Neural cell (in vitro differentiated cells): ENCODE data around the gene TXNIP. TPM values are rescaled to one million over a fixed set of nuclear protein-coding genes. Genes with fewer than 3 reads are reported as not detected.

ENCODE experiments used
- H2AFZ ChIP-seq: fragments of 200-600, 300-800 bp; sonication (generic), shearing (Covaris generic); 2 replicates; pipeline ENCODE4 v1.6.0; 2014; ENCODE audit warnings: low read depth, mild to moderate bottlenecking, antibody characterized with exemption, low read length, moderate library complexity
- H3F3A ChIP-seq: fragments of 200-600 bp; shearing (Covaris generic); 2 replicates; pipeline ENCODE4 v1.6.1; 2016; ENCODE audit warnings: mild to moderate bottlenecking, moderate library complexity, mixed read lengths, antibody characterized with exemption, low read length; ENCODE audit not compliant: insufficient read depth, poor library complexity, severe bottlenecking
- H3K27ac ChIP-seq: fragments of 200-600, 300-800 bp; sonication (generic), shearing (Covaris generic); 2 replicates; pipeline ENCODE4 v1.5.1; 2014; ENCODE audit warnings: mild to moderate bottlenecking, low read length, moderate library complexity
- H3K27me3 ChIP-seq: fragments of 300-800, 200-600 bp; sonication (generic), shearing (Covaris generic); 2 replicates; pipeline ENCODE4 v1.6.0; 2014; ENCODE audit warnings: mild to moderate bottlenecking, low read depth, low read length, moderate library complexity; ENCODE audit not compliant: insufficient read depth
- H3K36me3 ChIP-seq: fragments of 300-800, 200-600 bp; sonication (generic), shearing (Covaris generic); 2 replicates; pipeline ENCODE4 v1.5.1; 2014; ENCODE audit warnings: mild to moderate bottlenecking, antibody characterized with exemption, low read length, moderate library complexity; ENCODE audit not compliant: insufficient read depth
- H3K4me2 ChIP-seq: fragments of 300-800, 200-600 bp; sonication (generic), shearing (Covaris generic); 2 replicates; pipeline ENCODE4 v1.6.0; 2014; ENCODE audit warnings: mild to moderate bottlenecking, low read length
- H3K4me3 ChIP-seq: fragments of 300-800, 200-600 bp; sonication (generic), shearing (Covaris generic); 2 replicates; pipeline ENCODE4 v1.5.1; 2014; ENCODE audit warnings: mild to moderate bottlenecking, low read length, moderate library complexity
- H3K79me2 ChIP-seq: fragments of 200-600 bp; shearing (Covaris generic); replicated peaks from 2 replicates; pipeline ENCODE4 v1.6.0; 2014; ENCODE audit warnings: mild to moderate bottlenecking, low read length, moderate library complexity; ENCODE audit not compliant: insufficient read depth
- H3K9ac ChIP-seq: fragments of 300-800, 200-600 bp; sonication (generic), shearing (Covaris generic); 2 replicates; pipeline ENCODE4 v1.6.1; 2016; ENCODE audit warnings: mild to moderate bottlenecking, low read length, mixed read lengths
- H3K9me2 ChIP-seq: fragments of 200-600 bp; shearing (Covaris generic); 2 replicates; pipeline ENCODE4 v1.6.1; 2016; ENCODE audit warnings: mild to moderate bottlenecking, low read length, mixed read lengths; ENCODE audit not compliant: insufficient read depth
- H3K9me3 ChIP-seq: fragments of 200-600, 300-800 bp; sonication (generic), shearing (Covaris generic); 2 replicates; pipeline ENCODE4 v1.6.1; 2016; ENCODE audit warnings: mild to moderate bottlenecking, mixed run types, low read length, moderate library complexity, mixed read lengths
- H4K20me1 ChIP-seq: fragments of 200-600 bp; shearing (Covaris generic); 2 replicates; pipeline ENCODE4 v1.6.1; 2016; ENCODE audit warnings: mild to moderate bottlenecking, mixed run types; ENCODE audit not compliant: insufficient read depth
- EP300 ChIP-seq: fragments of 450-650 bp; conservative IDR thresholded peaks from 2 replicates; pipeline ENCODE4 v1.6.1; 2014; ENCODE audit warnings: antibody characterized with exemption, mild to moderate bottlenecking, moderate library complexity; ENCODE audit not compliant: poor library complexity, severe bottlenecking
- EZH2 ChIP-seq: fragments of 200-600, 300-800 bp; shearing (Covaris generic), sonication (generic); IDR thresholded peaks from 2 replicates; pipeline ENCODE4 v1.6.1; 2014; ENCODE audit warnings: antibody characterized with exemption, low read length, borderline replicate concordance, mild to moderate bottlenecking; ENCODE audit not compliant: insufficient read depth, poor library complexity, severe bottlenecking
- POLR2AphosphoS5 ChIP-seq: IDR thresholded peaks from 2 replicates; pipeline ENCODE4 v1.6.1; 2012
- REST ChIP-seq: IDR thresholded peaks from 2 replicates; pipeline ENCODE4 v1.6.1; 2012; ENCODE audit warnings: borderline replicate concordance
- TAF1 ChIP-seq: IDR thresholded peaks from 2 replicates; pipeline ENCODE4 v1.6.1; 2012; ENCODE audit warnings: low read depth
- polyA plus RNA-seq: library from polyadenylated mRNA; depleted of rRNA; stranded (reverse); fragments of >200 nt; gene quantifications from 2 replicates; pipeline ENCODE4 v1.2.3, GENCODE V29; 2014
- TF ChIP-seq, protein P1 (sequence below): fragments of 450-650 bp; IDR thresholded peaks from 2 replicates; pipeline ENCODE4 v1.5.1; 2014; ENCODE audit warnings: antibody characterized with exemption, mild to moderate bottlenecking, moderate library complexity; ENCODE audit not compliant: poor library complexity, severe bottlenecking

Gene TXNIP
- polyA plus RNA-seq, 1 donor from 2014 or later = 140 TPM

DNA sequence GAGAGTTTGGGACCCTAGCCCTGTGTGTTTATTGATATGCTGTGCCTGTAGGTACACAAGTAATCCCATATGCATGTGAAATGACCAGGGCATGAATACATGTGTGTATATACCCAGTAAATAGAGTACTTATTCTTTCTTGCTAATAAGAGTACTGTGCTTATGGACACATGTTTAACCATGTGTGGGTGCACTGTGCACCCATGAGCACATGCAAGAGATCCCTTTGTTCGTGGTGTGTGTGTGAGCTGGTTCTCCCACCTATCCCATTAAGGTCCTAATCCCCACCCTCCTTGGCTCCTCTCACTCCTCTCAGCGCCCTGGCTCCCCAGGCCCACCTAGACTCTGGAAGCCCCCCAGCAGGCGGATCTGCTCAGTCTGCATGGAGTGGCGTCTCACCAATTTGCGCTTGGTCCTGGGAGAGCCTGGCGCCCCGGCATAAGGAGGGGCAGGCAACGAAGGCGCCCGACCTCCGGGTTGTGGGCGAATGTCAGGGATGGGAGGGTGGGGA lies 36.4 kb downstream of the TXNIP start:
- Histone ChIP-seq H3K9ac (peak overlapping the region; percentile 64), H3K9me3 (no peaks in the 10 kb centered on the region), H2AFZ (no peak overlapping the region), H3K27me3 (peaks cover 23% of the 10 kb centered on the region), H3K4me3 (peak overlapping the region; percentile 68), H3K36me3 (no peaks in the 10 kb centered on the region), H3K79me2 (peaks cover 21% of the 10 kb centered on the region), H3K4me2 (no peak overlapping the region), H3F3A (peaks cover 7% of the 10 kb centered on the region), H3K27ac (peak overlapping the region; percentile 25), H3K9me2 (no peaks in the 10 kb centered on the region), H4K20me1 (no peaks in the 10 kb centered on the region)
- no peak for TF ChIP-seq TAF1
- TF ChIP-seq REST = no peak
- TF ChIP-seq EP300 = no peak

GRCh38 chr1:145959333-145959732 lies 37.0 kb downstream of the TXNIP start:
- H3K27me3 ChIP-seq = peaks cover 23% of the 10 kb centered on the region
- no peak overlapping the region for H2AFZ ChIP-seq
- H3K9me3 ChIP-seq = no peaks in the 10 kb centered on the region
- no peak overlapping the region for H3K27ac ChIP-seq
- H3K9ac ChIP-seq = no peak overlapping the region
- peaks cover 27% of the 10 kb centered on the region for H3K79me2 ChIP-seq
- H3K36me3 ChIP-seq = no peaks in the 10 kb centered on the region
- no peaks in the 10 kb centered on the region for H4K20me1 ChIP-seq
- no peak overlapping the region for H3K4me3 ChIP-seq
- peaks cover 7% of the 10 kb centered on the region for H3F3A ChIP-seq
- H3K9me2 ChIP-seq = no peaks in the 10 kb centered on the region
- no peak overlapping the region for H3K4me2 ChIP-seq
- TF ChIP-seq EZH2 (no peak), POLR2AphosphoS5 (no peak), TAF1 (no peak), REST (no peak), EP300 (no peak)
- TF ChIP-seq, protein P1, sequence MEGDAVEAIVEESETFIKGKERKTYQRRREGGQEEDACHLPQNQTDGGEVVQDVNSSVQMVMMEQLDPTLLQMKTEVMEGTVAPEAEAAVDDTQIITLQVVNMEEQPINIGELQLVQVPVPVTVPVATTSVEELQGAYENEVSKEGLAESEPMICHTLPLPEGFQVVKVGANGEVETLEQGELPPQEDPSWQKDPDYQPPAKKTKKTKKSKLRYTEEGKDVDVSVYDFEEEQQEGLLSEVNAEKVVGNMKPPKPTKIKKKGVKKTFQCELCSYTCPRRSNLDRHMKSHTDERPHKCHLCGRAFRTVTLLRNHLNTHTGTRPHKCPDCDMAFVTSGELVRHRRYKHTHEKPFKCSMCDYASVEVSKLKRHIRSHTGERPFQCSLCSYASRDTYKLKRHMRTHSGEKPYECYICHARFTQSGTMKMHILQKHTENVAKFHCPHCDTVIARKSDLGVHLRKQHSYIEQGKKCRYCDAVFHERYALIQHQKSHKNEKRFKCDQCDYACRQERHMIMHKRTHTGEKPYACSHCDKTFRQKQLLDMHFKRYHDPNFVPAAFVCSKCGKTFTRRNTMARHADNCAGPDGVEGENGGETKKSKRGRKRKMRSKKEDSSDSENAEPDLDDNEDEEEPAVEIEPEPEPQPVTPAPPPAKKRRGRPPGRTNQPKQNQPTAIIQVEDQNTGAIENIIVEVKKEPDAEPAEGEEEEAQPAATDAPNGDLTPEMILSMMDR = no peak
